Suprapubic skin (tissue), 4 donors: Measurements from ENCODE around the gene TRUB2.

Experiments used
- CTCF ChIP-seq, 2 donors: fragments of 200-600 bp in 1 of 2; fragments of 450-650 bp in 1 of 2; sonication (generic) in 1 of 2; IDR thresholded peaks; one replicate each; pipeline ENCODE4 v1.5.1; 2016 to 2019; ENCODE audit warnings: antibody characterized with exemption in 2 of 2, mild to moderate bottlenecking in 1 of 2, moderate library complexity in 1 of 2
- EP300 ChIP-seq: sonication (generic); formaldehyde crosslinking; IDR thresholded peaks from one replicate; pipeline ENCODE4 v1.6.1; 2017; ENCODE audit warnings: antibody characterized with exemption
- POLR2A ChIP-seq, 2 donors: fragments of 450-650 bp; IDR thresholded peaks; one replicate each; pipeline ENCODE4 v1.6.1; 2017; ENCODE audit warnings: antibody characterized with exemption in 2 of 2, mild to moderate bottlenecking in 2 of 2, moderate library complexity in 2 of 2
- POLR2AphosphoS5 ChIP-seq, 3 donors: sonication (generic); formaldehyde crosslinking; IDR thresholded peaks; one replicate each; pipeline ENCODE4 v1.6.1; 2017; ENCODE audit warnings: antibody characterized with exemption in 3 of 3

GRCh38 chr9:128271112-128271511 is 51.1 kb downstream of the TRUB2 start:
- TF ChIP-seq POLR2AphosphoS5 (IDR thresholded peaks at IDR 0.05) (no peak), CTCF (IDR thresholded peaks at IDR 0.05) (no peak), POLR2A (IDR thresholded peaks at IDR 0.05) (no peak), EP300 (no peak)
